Small intestine (tissue), 16 donors: Measurements from ENCODE around the gene AHCY. TPM values are rescaled to one million over a fixed set of nuclear protein-coding genes. Genes with fewer than 3 reads are reported as not detected.
"Not testable (repeated sequence)": the region's sequence is repeated elsewhere in the genome, so short reads cannot be mapped to it uniquely, and the experiment has no call there.

Source experiments
- DNase-seq, 2 donors: peaks; one replicate each; pipeline versions ENCODE4 v3.0.0 to v3.0.0-alpha.2; 2013
- FAIRE-seq: peaks from 2 replicates; lab custom pipeline; 2012; peaks lifted over from hg19 to GRCh38; lab: Jason Lieb, UNC
- H3K27ac ChIP-seq, 3 donors: one replicate each; pipeline ENCODE4 v1.5.1; 2013; ENCODE audit warnings: low read length in 2 of 3, mild to moderate bottlenecking in 2 of 3, control low read depth in 1 of 3, inconsistent platforms in 1 of 3, low read depth in 1 of 3, moderate library complexity in 1 of 3
- H3K27me3 ChIP-seq, 3 donors: one replicate each; pipeline ENCODE4 v1.6.1; 2013; ENCODE audit warnings: low read length in 3 of 3, inconsistent platforms in 1 of 3; ENCODE audit not compliant: control insufficient read depth in 3 of 3, insufficient read depth in 3 of 3
- H3K36me3 ChIP-seq, 3 donors: one replicate each; pipeline ENCODE4 v1.6.1; 2013; ENCODE audit warnings: low read length in 3 of 3, inconsistent platforms in 1 of 3, low read depth in 1 of 3, mild to moderate bottlenecking in 1 of 3, moderate library complexity in 1 of 3; ENCODE audit not compliant: control insufficient read depth in 3 of 3, insufficient read depth in 2 of 3
- H3K4me1 ChIP-seq, 3 donors: one replicate each; pipeline ENCODE4 v1.6.1; 2013; ENCODE audit warnings: low read length in 2 of 3, inconsistent platforms in 1 of 3, low read depth in 1 of 3, mild to moderate bottlenecking in 1 of 3, moderate library complexity in 1 of 3; ENCODE audit not compliant: control insufficient read depth in 3 of 3, insufficient read depth in 2 of 3
- H3K4me3 ChIP-seq, 3 donors: one replicate each; pipeline ENCODE4 v1.5.1; 2013; ENCODE audit warnings: low read length in 3 of 3, control low read depth in 1 of 3, inconsistent platforms in 1 of 3, low read depth in 1 of 3, mild to moderate bottlenecking in 1 of 3, moderate library complexity in 1 of 3
- H3K9me3 ChIP-seq, 2 donors: one replicate each; pipeline ENCODE4 v1.6.1; 2013; ENCODE audit warnings: low read depth in 1 of 2, low read length in 1 of 2; ENCODE audit not compliant: control insufficient read depth in 2 of 2, insufficient read depth in 1 of 2
- WGBS, 3 donors: extraction: QIAGEN DNeasy Blood & Tissue Kit; methylation state at CpG; one replicate each; pipeline ENCODE4 v1.1.7; 2013; 5-methylcytosine and 5-hydroxymethylcytosine counted together
- long read RNA-seq, 10 donors: transcript quantifications; one replicate each; lab custom pipeline, GENCODE V29; 2026
- polyA plus RNA-seq, 4 donors: library from polyadenylated mRNA; stranded (reverse) in 3 of 4; unstranded in 1 of 4; fragments of 200-250 nt in 3 of 4; fragments of 120-200 nt in 1 of 4; gene quantifications; one replicate each; pipeline versions ENCODE4 v1.2.1 to v1.2.3, GENCODE V29; 2013
- donor health status: healthy with polysubstance abuse.
- donor health status: control.
- donor health status: control.
- donor health status: Bipolar disorder and iron deficiency.
- donor health status: healthy.

Gene AHCY
- 100 to 1,000 TPM in 2 of 4 donors, 10 to 100 TPM in 2; 81.0 to 189 (median 128) TPM for polyA plus RNA-seq
- long read RNA-seq, donor 1, transcript AHCY-201 (10 exons, 2,143 nt), result major isoform, 98 of 132 reads
- long read RNA-seq, donor 1, partial matches to known transcripts, result 27 of 132 reads
- long read RNA-seq, donor 1, other reads (novel, unspliced or antisense), result 7 of 132 reads
- long read RNA-seq, donor 2, transcript AHCY-201 (10 exons, 2,143 nt), result major isoform, 12 of 12 reads
- long read RNA-seq, donor 2, partial matches to known transcripts, result 0 of 12 reads
- long read RNA-seq, donor 2, other reads (novel, unspliced or antisense), result 0 of 12 reads
- long read RNA-seq, donor 3, transcript AHCY-201 (10 exons, 2,143 nt), result major isoform, 16 of 21 reads
- long read RNA-seq, donor 3, partial matches to known transcripts, result 5 of 21 reads
- long read RNA-seq, donor 3, other reads (novel, unspliced or antisense), result 0 of 21 reads
- long read RNA-seq, donor 4, result 0 reads
- long read RNA-seq, donor 5, transcript AHCY-201 (10 exons, 2,143 nt), result major isoform, 5 of 5 reads
- long read RNA-seq, donor 5, partial matches to known transcripts, result 0 of 5 reads
- long read RNA-seq, donor 5, other reads (novel, unspliced or antisense), result 0 of 5 reads
- long read RNA-seq, donor 6, transcript AHCY-201 (10 exons, 2,143 nt), result major isoform, 23 of 28 reads
- long read RNA-seq, donor 6, partial matches to known transcripts, result 5 of 28 reads
- long read RNA-seq, donor 6, other reads (novel, unspliced or antisense), result 0 of 28 reads
- long read RNA-seq, donor 7, transcript AHCY-201 (10 exons, 2,143 nt), result major isoform, 33 of 43 reads
- long read RNA-seq, donor 7, partial matches to known transcripts, result 10 of 43 reads
- long read RNA-seq, donor 7, other reads (novel, unspliced or antisense), result 0 of 43 reads
- long read RNA-seq, donor 8, partial matches to known transcripts, result 0 of 4 reads
- long read RNA-seq, donor 8, other reads (novel, unspliced or antisense), result 0 of 4 reads
- long read RNA-seq, donor 9, partial matches to known transcripts, result 0 of 4 reads
- long read RNA-seq, donor 9, other reads (novel, unspliced or antisense), result 0 of 4 reads
- long read RNA-seq, donor 10, transcript AHCY-201 (10 exons, 2,143 nt), result major isoform, 33 of 34 reads
- long read RNA-seq, donor 10, partial matches to known transcripts, result 0 of 34 reads
- long read RNA-seq, donor 10, other reads (novel, unspliced or antisense), result 0 of 34 reads

DNA sequence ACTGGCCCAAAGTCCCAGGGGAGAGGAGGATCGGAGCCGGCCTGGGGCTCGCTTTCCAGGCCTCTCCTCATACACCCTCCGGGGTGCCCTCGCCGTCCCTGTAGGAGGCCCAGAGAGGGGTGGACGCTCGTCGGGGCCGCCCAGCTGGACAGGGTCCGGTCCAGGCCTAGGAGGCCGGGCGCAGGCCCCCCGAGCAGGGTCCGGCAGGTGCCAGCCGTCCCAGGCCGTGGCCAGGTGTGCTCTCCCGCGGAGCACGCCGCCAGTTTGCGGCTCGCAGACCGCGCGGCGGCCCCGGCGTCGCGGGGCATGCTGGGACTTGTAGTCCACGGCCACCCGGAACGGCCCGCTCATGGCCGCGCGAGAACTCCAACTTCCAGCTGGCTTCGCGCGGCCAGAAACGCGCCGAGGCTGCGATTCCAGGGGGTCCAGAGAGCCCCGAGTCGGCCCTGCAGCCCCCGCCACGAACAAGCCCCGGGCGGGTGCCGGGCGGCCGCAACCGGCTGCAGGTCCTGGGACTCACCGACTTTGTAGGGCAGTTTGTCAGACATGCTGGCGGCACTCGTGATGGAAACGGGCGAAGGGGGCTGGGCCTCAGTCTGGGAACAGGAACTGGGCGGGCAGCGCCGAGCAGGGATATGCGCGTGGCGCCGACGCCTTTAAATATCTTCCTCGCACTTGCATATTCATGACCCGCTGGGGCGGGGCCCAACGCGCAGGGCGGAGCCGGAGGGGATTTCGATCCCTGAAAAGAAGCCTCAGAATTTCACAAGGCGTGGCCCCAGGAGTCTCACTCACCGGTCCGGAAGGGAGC lies at the start of gene AHCY:
Gene AHCY (minus strand): TSS at position 633 of the 811 bp plus-strand sequence. CDS start 85 bp downstream, at position 548.
- Histone ChIP-seq H3K36me3 (peaks cover 0 to 11% (median 0%) of the 10 kb centered on the region in 3 donors), H3K4me1 (peaks cover 0 to 20% (median 0%) of the 10 kb centered on the region in 3 donors), H3K4me3 (peak within 1 kb of the TSS; percentile 83 to 89 (median 87)), H3K27me3 (no peaks in the 10 kb centered on the region), H3K27ac (peak within 1 kb of the TSS; percentile 71 to 90 (median 87)), H3K9me3 (no peaks in the 10 kb centered on the region)
- peak; percentile 98 to 99 for DNase-seq
- FAIRE-seq, result no peak
- WGBS, 3 donors, result 0% methylated on average over 41 to 79 of the region's 79 CpGs

DNA sequence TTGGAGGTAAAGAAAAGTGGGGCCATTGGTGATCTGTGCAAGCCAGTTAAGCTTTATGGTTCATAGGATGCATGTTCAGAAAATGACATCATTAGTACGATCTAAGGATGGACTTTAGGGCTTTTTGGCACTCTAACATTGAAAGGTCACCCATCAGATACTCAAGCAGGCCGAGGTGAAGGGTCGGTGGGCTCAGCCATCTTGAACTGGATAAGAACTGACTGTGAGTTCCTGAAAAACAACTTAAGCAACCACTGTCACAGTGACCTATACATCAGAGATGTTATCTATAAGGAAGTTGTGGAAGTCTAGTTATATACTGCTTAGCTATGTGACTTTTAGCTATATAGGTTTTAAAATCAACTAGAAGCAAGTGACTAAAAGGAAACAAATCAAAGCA lies 46.9 kb upstream of the AHCY start:
- H3K27ac ChIP-seq, result no peak overlapping the region
- 51 to 55% (median 52%) methylated on average over 3 of the region's 3 CpGs for WGBS, 3 donors

DNA sequence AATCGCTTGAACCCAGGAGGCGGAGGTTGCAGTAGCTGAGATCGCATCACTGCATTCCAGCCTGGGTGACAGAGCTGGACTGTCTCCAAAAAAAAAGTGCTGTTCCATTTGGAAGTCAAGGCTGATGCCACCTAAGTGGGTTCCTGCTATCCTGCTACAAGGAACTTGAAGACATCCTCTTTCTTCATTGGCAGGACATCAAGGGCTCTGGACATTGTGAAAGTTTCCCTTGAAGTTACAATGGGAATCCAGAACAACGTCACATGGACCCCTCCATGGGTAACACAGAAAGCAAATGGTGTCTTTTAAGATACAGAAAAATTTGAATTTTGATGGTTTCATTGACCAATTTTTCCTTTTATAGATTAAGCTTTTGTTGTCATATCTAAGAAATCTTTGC lies 44.4 kb upstream of the AHCY start:
- 90 to 95% (median 92%) methylated on average over 4 of the region's 4 CpGs for WGBS, 3 donors
- Histone ChIP-seq H3K9me3 (no peaks in the 10 kb centered on the region), H3K36me3 (no peaks in the 10 kb centered on the region), H3K4me1 (peaks cover 0 to 13% (median 2%) of the 10 kb centered on the region in 3 donors), H3K4me3 (no peak overlapping the region), H3K27me3 (peaks cover 0 to 1% (median 0%) of the 10 kb centered on the region in 3 donors), H3K27ac (no peak overlapping the region)
- FAIRE-seq, result no peak
- no peak for DNase-seq

More for the DNA sequence above, 46.9 kb upstream of the AHCY start:
- Histone ChIP-seq H3K4me3 (no peak overlapping the region), H3K36me3 (no peaks in the 10 kb centered on the region), H3K27me3 (peaks cover 0 to 1% (median 0%) of the 10 kb centered on the region in 3 donors), H3K4me1 (no peaks in the 10 kb centered on the region), H3K9me3 (no peaks in the 10 kb centered on the region)
- DNase-seq (peak in 1 of 2 donors; percentile 17), FAIRE-seq (no peak)

DNA sequence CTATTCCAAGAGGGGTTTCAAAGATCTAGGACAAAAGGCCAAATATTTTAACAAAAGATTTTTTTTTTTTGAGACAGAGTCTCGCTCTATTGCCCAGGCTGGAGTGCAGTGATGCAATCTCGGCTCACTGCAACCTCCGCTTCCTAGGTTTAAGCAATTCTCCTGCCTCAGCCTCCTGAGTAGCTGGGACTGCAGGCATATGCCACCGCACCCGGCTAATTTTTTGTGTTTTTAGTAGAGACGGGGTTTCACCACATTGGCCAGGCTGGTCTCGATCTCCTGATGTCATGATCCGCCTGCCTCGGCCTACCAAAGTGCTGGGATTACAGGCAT lies 43.3 kb upstream of the AHCY start:
- FAIRE-seq, H3K4me3 ChIP-seq, H3K36me3 ChIP-seq, H3K27ac ChIP-seq, H3K27me3 ChIP-seq, DNase-seq, H3K9me3 ChIP-seq: not testable (repeated sequence)
- 96 to 98% (median 97%) methylated on average over 9 of the region's 9 CpGs for WGBS, 3 donors
- H3K4me1 ChIP-seq, result peaks cover 0 to 13% (median 2%) of the 10 kb centered on the region in 3 donors

DNA sequence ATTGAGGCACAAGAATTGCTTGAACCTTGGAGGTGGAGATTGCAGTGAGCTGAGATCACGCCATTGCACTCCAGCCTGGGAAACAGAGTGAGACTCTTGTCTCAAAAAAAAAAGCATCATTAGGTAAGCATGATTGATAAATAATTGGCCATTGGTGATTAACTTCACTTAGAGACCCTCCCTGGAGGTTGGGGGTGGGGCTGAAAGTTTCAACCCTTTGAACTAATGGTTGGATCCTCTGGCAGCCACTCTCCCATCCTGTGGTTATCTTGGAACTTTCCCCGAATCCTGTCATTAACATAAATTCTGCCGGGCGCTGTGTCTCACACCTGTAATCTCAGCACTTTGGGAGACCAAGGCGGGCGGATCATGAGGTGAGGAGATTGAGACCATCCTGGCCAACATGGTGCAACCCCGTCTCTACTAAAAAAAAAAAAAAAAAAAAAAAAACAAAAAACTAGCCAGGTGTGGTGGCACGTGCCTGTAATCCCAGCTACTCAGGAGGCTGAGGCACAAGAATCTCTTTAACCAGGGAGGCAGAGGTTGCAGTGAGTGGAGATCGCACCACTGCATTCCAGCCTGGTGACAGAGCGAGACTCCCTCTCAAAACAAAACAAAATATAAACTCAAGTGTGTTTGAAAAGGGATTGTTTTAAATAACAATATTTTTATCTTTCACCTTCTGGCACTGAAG lies 42.8 kb upstream of the AHCY start:
- FAIRE-seq, H3K36me3 ChIP-seq, H3K9me3 ChIP-seq, DNase-seq, H3K27me3 ChIP-seq, H3K4me3 ChIP-seq: not testable (repeated sequence)
- 91 to 94% (median 92%) methylated on average over 10 of the region's 10 CpGs for WGBS, 3 donors
- H3K27ac ChIP-seq, result peak overlapping the region in 1 of 3 donors; percentile 89
- peaks cover 0 to 13% (median 2%) of the 10 kb centered on the region in 3 donors for H3K4me1 ChIP-seq

DNA sequence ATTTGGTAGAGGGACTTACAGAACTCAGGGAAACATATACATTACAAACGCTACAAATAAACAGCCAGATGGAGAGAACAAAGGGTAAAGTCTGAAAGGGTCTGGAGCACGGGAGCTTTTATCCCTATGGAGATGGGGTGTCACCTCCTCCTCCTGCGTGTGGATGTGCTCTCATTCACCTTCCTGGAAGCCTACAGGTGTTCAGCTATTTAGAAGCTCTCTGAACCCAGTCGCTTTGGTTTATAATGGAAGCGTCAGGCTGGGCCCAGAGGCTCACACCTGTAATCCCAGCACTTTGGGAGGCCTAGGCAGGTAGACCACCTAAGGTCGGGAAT lies 42.2 kb upstream of the AHCY start:
- Histone ChIP-seq H3K4me1 (peaks cover 0 to 13% (median 2%) of the 10 kb centered on the region in 3 donors), H3K9me3 (no peaks in the 10 kb centered on the region), H3K36me3 (no peaks in the 10 kb centered on the region), H3K4me3 (no peak overlapping the region), H3K27ac (peak overlapping the region in 1 of 3 donors; percentile 89), H3K27me3 (peaks cover 0 to 1% (median 0%) of the 10 kb centered on the region in 3 donors)
- 27 to 67% (median 45%) methylated on average over 6 of the region's 6 CpGs for WGBS, 3 donors
- DNase-seq (peak; percentile 31 to 48), FAIRE-seq (no peak)

DNA sequence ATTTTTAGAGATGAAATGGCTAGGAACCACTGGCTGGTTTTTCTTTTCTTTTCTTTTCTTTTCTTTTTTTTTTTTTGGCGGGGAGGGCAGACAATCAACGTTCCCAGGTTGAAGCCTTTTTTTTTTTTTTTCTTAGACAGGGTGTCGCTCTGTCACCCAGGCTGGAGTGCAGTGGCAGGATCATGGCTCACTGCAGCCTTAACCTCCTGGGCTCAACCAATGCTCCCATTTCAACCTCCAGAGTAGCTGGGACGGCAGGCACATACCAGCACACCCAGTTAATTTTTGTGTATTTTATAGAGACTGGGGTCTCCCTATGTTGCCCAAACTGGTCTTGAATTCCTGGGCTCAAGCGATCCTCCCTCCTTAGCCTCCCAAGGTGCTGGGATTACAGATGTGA lies 41.1 kb upstream of the AHCY start:
- no peaks in the 10 kb centered on the region for H3K36me3 ChIP-seq
- peaks cover 0 to 1% (median 0%) of the 10 kb centered on the region in 3 donors for H3K27me3 ChIP-seq
- DNase-seq (peak in 1 of 2 donors; percentile 29), FAIRE-seq (no peak)
- H3K27ac ChIP-seq, result peak overlapping the region in 1 of 3 donors; percentile 89
- peaks cover 0 to 13% (median 2%) of the 10 kb centered on the region in 3 donors for H3K4me1 ChIP-seq
- WGBS, 3 donors, result 44 to 73% (median 53%) methylated on average over 5 of the region's 5 CpGs
- H3K9me3 ChIP-seq, result no peaks in the 10 kb centered on the region
- H3K4me3 ChIP-seq, result no peak overlapping the region
